ENCODE data around the gene RANGAP1.

RANGAP1 gene

DNA sequence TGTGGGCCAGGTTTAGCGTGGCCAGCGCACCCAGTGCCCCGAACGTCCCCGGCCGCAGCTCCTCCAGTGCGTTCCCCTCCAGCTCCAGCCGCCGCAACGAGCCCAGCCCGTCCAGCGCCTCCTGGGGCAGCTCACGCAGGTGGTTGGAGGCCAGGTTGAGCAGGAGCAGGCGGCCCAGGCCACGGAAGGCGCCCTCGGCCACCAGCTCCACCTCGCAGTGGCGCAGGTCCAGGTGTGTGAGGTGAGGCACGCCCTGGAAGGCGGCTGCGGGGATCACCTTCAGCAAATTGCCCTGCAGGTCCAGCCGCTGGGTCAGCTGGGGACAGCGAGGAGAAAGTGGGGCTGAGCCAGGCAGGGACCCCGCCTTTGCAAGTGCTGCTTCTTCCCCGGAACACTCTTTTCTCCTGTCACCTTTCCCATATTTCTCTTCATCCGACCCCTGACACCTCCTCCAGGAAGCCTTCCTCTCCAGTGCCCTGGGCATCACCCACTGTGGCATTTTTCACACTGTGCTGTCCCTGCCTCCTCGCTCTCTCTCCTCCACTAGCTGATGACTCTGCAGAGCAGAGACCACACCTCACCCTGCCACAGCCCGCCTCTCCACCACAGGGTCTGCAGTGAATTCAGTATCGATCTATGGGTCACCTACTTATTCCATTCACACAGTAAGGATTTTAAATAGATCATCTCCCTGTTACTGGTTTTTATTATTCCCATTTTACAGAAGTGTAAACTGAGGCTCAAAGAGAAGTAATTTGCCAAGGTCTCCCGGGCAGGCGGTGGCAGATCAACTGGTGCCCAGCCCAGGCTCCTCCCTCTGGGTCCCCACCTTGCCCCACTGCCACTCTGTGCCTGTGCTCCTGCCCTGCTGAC is 47.2 kb downstream of the RANGAP1 start:
- Histone ChIP-seq H3K9me3 (no peaks in the 10 kb centered on the region), H3K4me1 (ENCODE audit: control insufficient read depth in 1 of 2, insufficient read depth in 1 of 2, low read depth in 1 of 2, low read length in 1 of 2) (peaks cover 10 to 11% of the 10 kb centered on the region in 2 experiments), H3K4me3 (ENCODE audit: low read depth in 1 of 2, low read length in 1 of 2) (no peak overlapping the region), H3K36me3 (no peaks in the 10 kb centered on the region), H3K27ac (no peak overlapping the region), H3K27me3 (peaks cover 4% of the 10 kb centered on the region)
- TF ChIP-seq, protein P1, sequence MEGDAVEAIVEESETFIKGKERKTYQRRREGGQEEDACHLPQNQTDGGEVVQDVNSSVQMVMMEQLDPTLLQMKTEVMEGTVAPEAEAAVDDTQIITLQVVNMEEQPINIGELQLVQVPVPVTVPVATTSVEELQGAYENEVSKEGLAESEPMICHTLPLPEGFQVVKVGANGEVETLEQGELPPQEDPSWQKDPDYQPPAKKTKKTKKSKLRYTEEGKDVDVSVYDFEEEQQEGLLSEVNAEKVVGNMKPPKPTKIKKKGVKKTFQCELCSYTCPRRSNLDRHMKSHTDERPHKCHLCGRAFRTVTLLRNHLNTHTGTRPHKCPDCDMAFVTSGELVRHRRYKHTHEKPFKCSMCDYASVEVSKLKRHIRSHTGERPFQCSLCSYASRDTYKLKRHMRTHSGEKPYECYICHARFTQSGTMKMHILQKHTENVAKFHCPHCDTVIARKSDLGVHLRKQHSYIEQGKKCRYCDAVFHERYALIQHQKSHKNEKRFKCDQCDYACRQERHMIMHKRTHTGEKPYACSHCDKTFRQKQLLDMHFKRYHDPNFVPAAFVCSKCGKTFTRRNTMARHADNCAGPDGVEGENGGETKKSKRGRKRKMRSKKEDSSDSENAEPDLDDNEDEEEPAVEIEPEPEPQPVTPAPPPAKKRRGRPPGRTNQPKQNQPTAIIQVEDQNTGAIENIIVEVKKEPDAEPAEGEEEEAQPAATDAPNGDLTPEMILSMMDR (IDR thresholded peaks at IDR 0.05) = no peak

DNA sequence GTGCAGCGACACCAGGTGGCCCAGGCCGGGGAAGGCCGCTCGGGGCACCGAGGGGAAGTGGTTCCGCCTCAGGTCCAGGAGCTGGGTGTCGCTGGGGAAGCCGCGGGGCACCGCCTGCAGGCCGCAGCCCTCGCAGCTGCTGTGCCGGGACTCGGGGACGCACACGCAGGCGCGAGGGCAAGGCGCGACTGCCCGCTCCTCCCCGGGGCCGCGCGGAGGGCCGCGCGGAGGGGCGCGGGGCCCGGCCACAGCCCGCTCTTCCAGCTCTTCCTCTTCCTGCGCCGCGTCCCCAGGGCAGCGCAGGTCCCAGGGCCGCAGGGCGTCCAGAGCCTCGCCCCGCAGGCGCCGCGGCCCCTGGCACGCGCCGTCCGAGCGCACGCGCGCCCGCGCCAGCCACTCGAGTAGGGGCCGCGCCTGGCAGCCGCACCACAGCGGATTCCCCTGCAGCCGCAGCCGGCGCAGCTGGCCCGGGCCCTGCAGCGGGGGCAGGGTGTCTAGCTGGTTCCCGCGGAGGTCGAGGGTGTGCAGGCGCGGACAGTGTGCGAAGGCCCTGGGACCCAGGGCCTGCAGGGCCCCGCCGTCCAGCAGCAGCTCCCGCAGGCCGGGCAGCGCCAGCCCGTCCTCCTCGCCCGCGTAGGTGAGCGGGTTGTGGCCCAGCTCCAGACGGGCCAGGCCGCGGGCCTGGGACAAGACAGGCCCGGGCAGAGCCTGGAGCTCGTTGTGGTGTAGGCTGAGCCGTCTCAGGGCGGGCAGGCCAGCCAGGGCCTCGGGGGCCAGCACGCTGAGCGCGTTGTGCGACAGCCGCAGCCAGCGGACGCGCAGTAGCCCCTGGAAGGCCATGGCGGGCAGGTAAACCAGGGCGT is 48.0 kb downstream of the RANGAP1 start:
- H3K36me3 ChIP-seq = no peaks in the 10 kb centered on the region
- peak overlapping the region; percentile 62 for H3K27ac ChIP-seq
- H3K27me3 ChIP-seq = peaks cover 4% of the 10 kb centered on the region
- peaks cover 10 to 11% of the 10 kb centered on the region in 2 experiments for H3K4me1 ChIP-seq (ENCODE audit: control insufficient read depth in 1 of 2, insufficient read depth in 1 of 2, low read depth in 1 of 2, low read length in 1 of 2)
- TF ChIP-seq, protein P1 (IDR thresholded peaks at IDR 0.05) = peak; percentile 74
- H3K4me3 ChIP-seq (ENCODE audit: low read depth in 1 of 2, low read length in 1 of 2) = peak overlapping the region; percentile 55 to 61
- no peaks in the 10 kb centered on the region for H3K9me3 ChIP-seq

DNA sequence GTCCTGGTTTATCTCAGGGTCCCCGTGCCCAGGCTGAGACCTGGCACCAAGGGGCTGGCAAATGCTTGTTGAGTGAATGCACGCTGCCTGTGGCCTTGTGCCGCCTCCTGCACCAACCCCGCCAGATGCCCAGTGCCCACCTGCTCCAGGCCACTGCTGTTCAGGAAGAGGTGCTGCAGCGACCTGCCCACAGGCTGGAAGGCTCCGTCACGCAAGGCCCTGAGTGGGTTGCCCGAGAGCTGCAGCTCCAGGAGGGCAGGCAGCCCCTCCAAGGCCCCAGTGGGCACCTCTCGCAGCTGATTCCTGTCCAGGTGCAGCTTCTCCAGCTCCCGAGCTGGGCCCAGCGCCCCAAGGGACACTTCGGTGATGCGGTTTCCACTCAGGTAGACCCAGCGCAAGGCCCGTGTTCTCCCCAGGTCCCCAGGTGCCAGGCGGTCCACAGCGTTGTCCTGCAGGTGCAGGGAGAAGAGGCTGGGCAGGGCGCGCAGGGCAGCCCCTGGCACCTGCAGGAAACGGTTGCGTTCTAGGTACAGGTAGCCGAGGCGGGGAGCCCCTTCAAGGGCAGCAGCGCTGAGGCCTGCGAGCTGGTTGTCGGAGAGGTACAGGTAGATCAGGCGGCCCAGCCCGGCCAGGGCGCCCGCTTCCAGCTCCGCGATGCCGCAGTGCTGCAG is 48.8 kb downstream of the RANGAP1 start:
- H3K27me3 ChIP-seq = peaks cover 4% of the 10 kb centered on the region
- TF ChIP-seq, protein P1 (IDR thresholded peaks at IDR 0.05) = no peak
- H3K36me3 ChIP-seq = no peaks in the 10 kb centered on the region
- H3K4me1 ChIP-seq (ENCODE audit: control insufficient read depth in 1 of 2, insufficient read depth in 1 of 2, low read depth in 1 of 2, low read length in 1 of 2) = peaks cover 10 to 11% of the 10 kb centered on the region in 2 experiments
- H3K9me3 ChIP-seq = no peaks in the 10 kb centered on the region
- peak overlapping the region; percentile 62 for H3K27ac ChIP-seq
- H3K4me3 ChIP-seq (ENCODE audit: low read depth in 1 of 2, low read length in 1 of 2) = peak overlapping the region; percentile 55 to 61

DNA sequence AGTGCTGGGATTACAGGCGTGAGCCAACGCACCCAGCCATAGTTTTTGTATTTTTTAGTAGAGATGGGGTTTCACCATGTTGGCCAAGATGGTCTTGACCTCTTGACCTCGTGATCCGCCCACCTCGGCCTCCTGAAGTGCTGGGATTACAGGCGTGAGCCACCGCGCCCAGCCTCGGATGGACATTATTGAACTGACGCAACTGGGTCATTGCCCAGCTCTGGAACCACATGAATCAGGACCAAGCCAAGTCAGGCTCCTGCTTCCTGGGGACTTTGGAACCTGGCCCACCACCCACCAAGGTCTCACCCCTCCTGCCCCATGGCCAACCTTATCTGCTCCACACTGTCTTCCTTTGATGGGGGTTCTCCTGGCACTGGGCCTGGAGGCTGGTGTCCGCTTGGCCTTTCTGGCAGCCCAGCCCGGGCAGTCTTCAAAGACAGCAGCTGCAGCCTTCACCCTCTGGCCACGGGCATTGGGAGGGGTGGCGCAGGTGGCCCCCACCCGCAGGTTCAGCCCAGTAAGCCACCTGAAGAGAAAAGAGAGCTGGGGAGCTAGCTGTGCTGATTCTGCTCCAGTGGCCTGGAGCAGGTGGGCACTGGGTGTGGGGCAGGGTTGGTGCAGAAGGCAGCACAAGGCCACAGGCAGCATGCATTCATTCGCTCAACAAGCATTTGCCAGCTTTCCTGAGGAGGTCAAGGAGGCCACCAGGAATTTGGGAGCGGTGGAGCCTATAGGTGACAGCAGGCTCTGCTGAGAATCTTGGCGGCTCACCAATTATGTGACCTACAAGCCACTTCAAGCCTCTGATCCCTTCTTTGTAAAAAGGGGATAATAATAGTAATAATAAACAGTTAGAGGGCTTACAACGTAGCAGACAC is 50.9 kb downstream of the RANGAP1 start:
- no peak overlapping the region for H3K4me3 ChIP-seq (ENCODE audit: low read depth in 1 of 2, low read length in 1 of 2)
- peaks cover 10 to 11% of the 10 kb centered on the region in 2 experiments for H3K4me1 ChIP-seq (ENCODE audit: control insufficient read depth in 1 of 2, insufficient read depth in 1 of 2, low read depth in 1 of 2, low read length in 1 of 2)
- TF ChIP-seq, protein P1 (IDR thresholded peaks at IDR 0.05) = no peak
- peaks cover 16% of the 10 kb centered on the region for H3K36me3 ChIP-seq
- H3K9me3 ChIP-seq = no peaks in the 10 kb centered on the region
- H3K27me3 ChIP-seq = peaks cover 4% of the 10 kb centered on the region
- no peak overlapping the region for H3K27ac ChIP-seq
